Measurements from ENCODE around the gene KIF1A. TPM values are rescaled to one million over a fixed set of nuclear protein-coding genes. Genes with fewer than 3 reads are reported as not detected.

The KIF1A gene
- total RNA-seq, 1 donor from 2014 or later, result 0.42 TPM

Other genes starting within 250 kb of the KIF1A start
- gene CAPN10, start 233.5 kb downstream of the KIF1A start, total RNA-seq, result 59.7 and 65.8 TPM in 2 replicates
- 13.5 and 16.6 TPM in 2 replicates for gene GPR35, start 194.7 kb downstream of the KIF1A start, total RNA-seq
- not detected in 2 replicates for gene AQP12B, start 137.3 kb downstream of the KIF1A start, total RNA-seq
- not detected in 2 replicates for gene AQP12A, start 128.4 kb downstream of the KIF1A start, total RNA-seq
- not detected in 2 replicates for gene AGXT, start 48.6 kb upstream of the KIF1A start, total RNA-seq
- gene MAB21L4, start 75.9 kb upstream of the KIF1A start, total RNA-seq, result not detected in 2 replicates
- gene CROCC2, start 86.1 kb upstream of the KIF1A start, total RNA-seq, result not detected in 2 replicates
- gene SNED1, start 178.4 kb upstream of the KIF1A start, total RNA-seq, result 21.0 and 22.3 TPM in 2 replicates

Measured in T-helper 1 cell treated with Interleukin-12 subunit alpha and Interleukin-12 subunit beta and Interleukin-4 antibody, amounts not matched to agents 30 ng/mL and 1 ng/mL, for 36 hours (primary cell).